T-helper 1 cell treated with Interleukin-12 subunit alpha and Interleukin-12 subunit beta and Interleukin-4 antibody, amounts not matched to agents 30 μg/mL and 1 μg/mL, for 36 hours (primary cell): ENCODE data around the gene NAA80.

Experiments used
- H3K27ac Mint-ChIP-seq: one replicate; pipeline ENCODE4 v1.8.0; 2021; ENCODE audit warnings: mild to moderate bottlenecking, mixed read lengths
- H3K27me3 Mint-ChIP-seq: one replicate; pipeline ENCODE4 v1.8.0; 2021; ENCODE audit warnings: low read depth, mixed read lengths
- H3K36me3 Mint-ChIP-seq: one replicate; pipeline ENCODE4 v1.8.0; 2021; ENCODE audit warnings: low read depth, mixed read lengths
- H3K4me1 Mint-ChIP-seq: one replicate; pipeline ENCODE4 v1.8.0; 2021; ENCODE audit warnings: low read depth, mixed read lengths
- H3K4me3 Mint-ChIP-seq: one replicate; pipeline ENCODE4 v1.8.0; 2021; ENCODE audit warnings: mild to moderate bottlenecking, moderate library complexity, mixed read lengths
- H3K9me3 Mint-ChIP-seq: one replicate; pipeline ENCODE4 v1.8.0; 2021; ENCODE audit warnings: mixed read lengths

Gene NAA80

DNA sequence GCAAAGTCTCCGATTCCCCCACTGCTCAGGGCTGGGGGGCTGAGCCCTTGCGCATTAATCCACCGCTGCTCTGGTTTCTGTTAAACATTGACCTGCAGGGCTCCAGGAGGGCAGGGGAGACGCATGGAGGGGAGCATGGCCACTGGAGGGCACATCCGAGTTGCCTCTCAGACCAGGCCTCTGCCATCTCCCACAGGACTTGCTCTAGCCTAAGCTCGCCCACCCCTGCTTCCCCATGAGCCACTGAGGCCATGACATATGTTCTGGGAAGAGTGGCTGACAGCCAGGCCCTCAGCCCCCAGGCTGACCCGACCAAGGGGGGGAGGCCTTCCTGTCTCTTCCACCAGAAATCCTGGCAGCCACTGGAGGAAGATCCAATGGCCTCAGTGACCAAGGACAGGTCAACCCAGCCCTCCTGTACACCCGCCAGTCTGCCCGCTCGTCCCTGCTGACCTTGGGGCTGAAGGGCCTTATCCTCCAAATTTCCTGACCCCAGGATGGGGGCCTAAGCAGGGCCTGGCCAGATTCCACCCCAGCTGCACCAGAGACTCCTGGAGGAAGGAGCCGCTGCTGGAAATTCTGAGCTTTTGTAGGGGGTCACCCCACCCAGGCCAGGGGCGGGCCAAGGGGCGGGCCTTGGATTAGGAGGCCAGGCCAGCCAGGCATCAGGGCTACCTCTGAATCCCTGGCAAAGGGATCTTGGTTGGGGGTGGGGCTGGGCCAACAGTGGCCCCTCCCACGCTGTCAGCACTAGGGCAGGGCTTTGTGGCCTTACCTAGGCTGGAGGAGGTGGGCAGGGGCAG lies 4.0 kb upstream of the NAA80 start, which contains the start of gene HYAL1:
Gene HYAL1, minus strand, starts transcription at position 562 of the 803 bp plus-strand sequence. CDS start 618 bp downstream, outside the sequence.
- no peaks in the 10 kb centered on the region for H3K27me3 Mint-ChIP-seq
- no peaks in the 10 kb centered on the region for H3K9me3 Mint-ChIP-seq
- peaks cover under 1% of the 10 kb centered on the region for H3K36me3 Mint-ChIP-seq
- H3K27ac Mint-ChIP-seq = no peak within 1 kb of the TSS
- H3K4me1 Mint-ChIP-seq = peaks cover 10% of the 10 kb centered on the region
- no peak within 1 kb of the TSS for H3K4me3 Mint-ChIP-seq

DNA sequence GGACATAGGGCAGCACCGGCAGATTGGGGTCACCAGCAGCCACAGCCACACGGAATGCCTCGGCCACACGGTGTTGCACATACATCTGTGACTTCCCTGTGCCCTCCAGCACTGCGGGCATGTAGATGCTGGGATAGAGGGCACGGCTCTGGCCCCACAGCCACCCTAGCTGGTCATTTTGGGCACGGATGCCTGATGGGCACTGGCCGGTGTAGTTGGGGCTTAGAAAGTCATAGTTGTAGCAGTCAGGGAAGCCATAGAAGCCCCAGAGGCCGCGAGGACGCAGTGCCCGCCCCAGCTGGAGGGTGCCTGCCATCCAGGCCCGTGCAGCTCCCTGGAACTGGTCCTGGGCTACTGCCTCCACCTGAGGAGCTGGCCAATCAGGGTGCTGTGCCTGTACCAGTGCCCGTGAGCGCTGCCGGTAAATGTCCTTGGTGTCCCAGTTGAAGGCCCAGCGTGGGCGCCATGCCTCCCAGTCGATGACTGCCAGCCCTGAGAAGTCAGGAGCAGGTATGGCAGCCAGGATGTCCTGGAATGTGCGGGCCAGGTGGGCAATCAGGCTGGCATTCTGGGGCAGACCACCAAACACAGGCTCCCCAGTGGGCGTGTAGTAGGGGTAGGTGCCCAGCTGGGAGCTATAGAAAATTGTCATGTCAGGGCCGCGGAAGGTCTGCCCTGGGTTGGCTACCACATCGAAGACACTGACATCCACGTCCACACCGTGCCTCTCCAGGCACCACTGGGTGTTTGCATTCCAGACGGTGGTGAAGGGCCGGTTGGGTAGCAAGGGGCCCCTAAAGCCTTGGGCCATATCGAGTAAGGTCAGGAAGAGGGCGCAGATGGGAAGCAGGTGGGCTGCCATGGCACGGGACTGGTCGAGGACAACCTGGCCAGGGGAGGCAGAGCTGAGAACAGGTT lies 3.1 kb upstream of the NAA80 start:
- H3K9me3 Mint-ChIP-seq = no peaks in the 10 kb centered on the region
- peaks cover 3% of the 10 kb centered on the region for H3K36me3 Mint-ChIP-seq
- no peak overlapping the region for H3K27ac Mint-ChIP-seq
- H3K4me3 Mint-ChIP-seq = no peak overlapping the region
- peaks cover 18% of the 10 kb centered on the region for H3K4me1 Mint-ChIP-seq
- no peaks in the 10 kb centered on the region for H3K27me3 Mint-ChIP-seq

DNA sequence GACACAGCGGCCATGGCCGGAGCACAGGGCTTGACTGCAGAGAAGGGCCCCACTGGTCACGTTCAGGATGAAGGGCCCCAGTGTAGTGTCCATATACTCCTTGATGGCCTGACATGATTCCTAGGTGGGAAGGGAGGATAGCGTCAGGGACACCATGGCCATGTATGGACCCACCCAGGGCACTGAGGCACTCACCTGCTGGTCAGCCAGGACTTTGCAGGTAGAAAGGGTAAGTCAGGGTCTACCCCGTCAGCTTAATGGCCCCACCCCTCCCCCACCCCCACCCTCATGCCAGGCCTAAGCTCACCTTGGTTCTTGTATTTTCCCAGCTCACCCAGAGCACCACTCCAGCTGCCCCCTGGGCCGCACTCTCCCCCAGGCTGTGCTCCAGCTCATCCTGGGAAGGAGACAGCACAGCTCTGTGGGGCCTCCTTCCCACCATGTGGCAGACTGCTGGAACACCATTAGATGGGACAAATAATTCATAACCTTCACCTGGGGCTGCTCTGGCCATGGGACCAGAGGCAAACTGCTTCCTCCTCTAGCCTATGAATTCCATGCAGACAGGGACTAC lies 1.6 kb upstream of the NAA80 start:
- H3K36me3 Mint-ChIP-seq = peaks cover 3% of the 10 kb centered on the region
- H3K27me3 Mint-ChIP-seq = no peaks in the 10 kb centered on the region
- H3K4me1 Mint-ChIP-seq = peaks cover 24% of the 10 kb centered on the region
- H3K27ac Mint-ChIP-seq = peak overlapping the region; percentile 95
- peak overlapping the region; percentile 96 for H3K4me3 Mint-ChIP-seq
- no peaks in the 10 kb centered on the region for H3K9me3 Mint-ChIP-seq

DNA sequence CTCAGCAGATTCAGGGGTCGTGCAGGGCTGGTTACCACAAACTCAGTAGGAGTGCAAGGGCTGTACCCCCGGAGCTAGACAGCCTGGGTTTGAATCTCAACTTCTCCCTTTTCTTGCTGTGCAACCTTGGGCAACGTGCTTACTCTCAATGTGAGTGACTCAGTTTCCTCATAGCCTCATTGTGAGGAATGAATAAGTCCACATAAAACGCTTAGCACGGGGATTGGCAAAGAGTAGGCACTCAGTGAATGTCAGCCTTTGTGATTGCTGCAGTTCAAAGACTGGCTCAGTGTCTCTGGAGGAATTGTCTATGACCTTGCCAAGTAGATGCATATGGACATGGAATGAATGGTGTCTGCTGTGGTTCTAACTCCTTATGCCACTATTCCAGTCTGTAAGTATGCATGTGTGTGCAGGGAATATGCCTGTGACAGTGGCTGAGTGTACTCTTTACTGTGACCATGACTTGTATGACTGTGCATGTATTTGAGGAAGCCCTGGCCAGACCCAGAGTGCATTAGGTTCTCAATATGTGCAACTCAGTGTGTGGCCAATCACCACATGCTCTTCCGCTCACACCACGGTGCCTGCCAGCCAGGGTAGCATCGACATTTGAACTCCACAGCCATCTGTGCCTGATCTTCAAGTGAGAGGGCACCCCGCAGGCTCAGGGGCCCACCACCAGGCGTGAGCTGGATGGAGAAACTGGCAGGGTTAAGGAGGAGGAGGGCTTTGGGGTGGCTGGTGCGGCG lies 900 bp upstream of the NAA80 start:
- H3K27me3 Mint-ChIP-seq = no peaks in the 10 kb centered on the region
- peak overlapping the region; percentile 95 for H3K27ac Mint-ChIP-seq
- H3K4me1 Mint-ChIP-seq = peaks cover 24% of the 10 kb centered on the region
- peaks cover 3% of the 10 kb centered on the region for H3K36me3 Mint-ChIP-seq
- no peaks in the 10 kb centered on the region for H3K9me3 Mint-ChIP-seq
- H3K4me3 Mint-ChIP-seq = peak overlapping the region; percentile 96

DNA sequence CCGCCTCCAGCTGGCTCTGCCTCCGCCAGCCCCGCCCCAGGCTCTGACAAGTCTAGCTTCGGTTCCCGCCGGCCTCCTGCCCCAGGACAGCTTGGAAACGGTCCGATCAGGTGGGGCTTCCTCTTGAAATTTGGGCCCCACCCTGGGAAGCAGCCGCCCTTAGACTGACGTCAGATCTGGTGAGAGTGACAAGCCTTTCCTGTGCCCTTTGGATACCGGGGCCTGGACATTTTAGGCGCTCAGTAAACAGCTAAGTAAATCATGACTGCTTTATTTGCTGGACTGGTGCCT lies 378 bp upstream of the NAA80 start:
- no peaks in the 10 kb centered on the region for H3K9me3 Mint-ChIP-seq
- H3K4me3 Mint-ChIP-seq = peak overlapping the region; percentile 96
- no peaks in the 10 kb centered on the region for H3K27me3 Mint-ChIP-seq
- H3K4me1 Mint-ChIP-seq = peaks cover 24% of the 10 kb centered on the region
- H3K36me3 Mint-ChIP-seq = peaks cover 3% of the 10 kb centered on the region
- H3K27ac Mint-ChIP-seq = peak overlapping the region; percentile 95

DNA sequence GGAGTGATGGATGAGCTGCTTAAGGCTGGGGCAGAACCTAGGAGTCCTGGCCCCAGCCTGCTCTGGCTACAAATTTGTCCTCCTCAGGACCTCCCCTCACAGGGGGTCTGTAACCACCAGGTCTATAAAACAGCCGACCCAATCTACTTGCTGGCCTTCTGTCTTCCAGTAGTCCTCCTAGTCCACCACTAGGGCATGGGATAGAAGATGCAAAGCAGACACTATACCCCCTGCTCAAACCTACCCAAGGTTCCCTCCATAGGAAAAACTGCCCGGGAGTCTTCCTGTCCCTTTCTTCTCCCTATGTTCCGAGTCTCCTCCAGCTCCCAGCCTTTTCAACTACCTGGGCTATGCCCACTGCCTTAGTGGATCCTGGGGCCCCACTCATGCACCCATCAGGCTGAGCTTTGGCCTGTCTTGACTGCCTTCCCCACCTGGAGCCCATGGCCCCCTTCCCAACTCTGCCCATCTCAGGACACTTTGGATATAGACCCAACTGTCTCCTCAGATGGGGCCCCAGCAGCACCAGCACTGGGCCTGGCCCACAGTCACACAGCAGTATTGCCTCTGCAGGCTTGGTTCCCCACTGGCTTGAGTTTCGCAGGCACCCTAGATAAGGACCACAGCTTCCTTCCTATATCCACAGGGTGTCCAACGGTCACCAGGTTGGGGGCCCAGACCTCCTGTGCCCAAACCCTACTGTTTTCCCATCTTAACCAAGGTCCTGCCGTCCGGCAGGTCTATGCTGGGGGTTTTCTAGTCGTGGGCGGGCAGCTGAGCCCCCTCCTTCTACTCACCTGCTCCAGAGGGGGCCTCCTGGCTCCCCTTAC lies 1.1 kb downstream of the NAA80 start:
- H3K36me3 Mint-ChIP-seq = peaks cover 3% of the 10 kb centered on the region
- peak overlapping the region; percentile 96 for H3K4me3 Mint-ChIP-seq
- H3K9me3 Mint-ChIP-seq = no peaks in the 10 kb centered on the region
- H3K4me1 Mint-ChIP-seq = peaks cover 26% of the 10 kb centered on the region
- peak overlapping the region; percentile 95 for H3K27ac Mint-ChIP-seq
- H3K27me3 Mint-ChIP-seq = no peaks in the 10 kb centered on the region

DNA sequence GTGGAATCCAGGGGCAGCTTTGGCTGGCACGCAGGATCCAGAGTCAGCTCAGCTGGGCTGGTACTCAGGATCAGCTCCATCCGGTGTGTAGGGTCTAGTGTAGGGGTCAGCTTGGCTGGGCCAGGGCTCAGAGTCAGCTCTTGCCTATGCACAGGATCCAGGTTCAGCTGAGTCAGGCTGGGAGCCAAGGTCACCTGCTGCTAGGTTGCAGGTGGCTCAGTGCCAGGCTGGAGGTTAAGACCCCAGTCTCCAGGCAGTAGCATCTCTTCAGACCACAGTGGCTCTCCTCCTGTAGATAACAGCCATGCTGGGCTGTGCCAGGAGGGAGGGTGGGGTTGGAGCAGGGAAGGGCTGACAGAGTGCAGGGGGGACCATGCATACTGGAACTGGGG lies 1.8 kb downstream of the NAA80 start:
- Mint-ChIP-seq H3K4me3 (peak overlapping the region; percentile 14), H3K27ac (no peak overlapping the region), H3K9me3 (no peaks in the 10 kb centered on the region), H3K4me1 (peaks cover 34% of the 10 kb centered on the region), H3K36me3 (peaks cover 3% of the 10 kb centered on the region), H3K27me3 (no peaks in the 10 kb centered on the region)

DNA sequence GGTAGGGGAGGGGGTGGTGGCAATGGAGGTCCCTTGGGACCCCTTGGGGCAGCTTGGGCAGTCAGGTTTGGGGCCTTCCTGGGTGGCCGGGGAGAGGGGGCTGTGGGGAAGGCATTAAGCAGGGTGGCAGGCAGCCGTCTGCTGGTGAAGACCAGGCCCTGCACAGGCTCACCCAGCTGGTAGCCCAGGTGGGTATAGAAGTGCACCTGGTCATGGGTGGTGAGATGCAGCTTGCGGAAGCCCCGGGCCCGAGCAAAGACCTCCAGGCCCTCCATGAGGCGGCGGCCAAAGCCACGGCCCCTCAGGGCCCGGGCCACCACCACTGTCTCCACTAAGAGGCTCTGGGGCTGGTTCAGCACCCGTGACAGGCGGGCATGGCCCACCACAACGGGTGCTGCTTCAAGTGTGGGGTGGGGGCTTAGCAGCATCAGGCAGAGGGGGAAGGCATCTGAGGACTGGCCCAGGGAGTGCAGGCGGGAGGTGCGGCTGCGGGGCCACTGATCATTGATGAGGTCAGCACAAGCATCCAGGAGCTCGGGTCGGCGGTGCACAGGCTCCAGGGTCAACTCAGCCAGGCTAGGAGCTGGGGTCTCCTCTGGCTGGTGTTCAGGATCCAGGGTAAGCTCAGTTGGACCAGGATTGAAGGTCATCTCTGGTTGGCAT lies 2.4 kb downstream of the NAA80 start:
- H3K4me3 Mint-ChIP-seq = no peak overlapping the region
- no peaks in the 10 kb centered on the region for H3K9me3 Mint-ChIP-seq
- H3K27me3 Mint-ChIP-seq = no peaks in the 10 kb centered on the region

DNA sequence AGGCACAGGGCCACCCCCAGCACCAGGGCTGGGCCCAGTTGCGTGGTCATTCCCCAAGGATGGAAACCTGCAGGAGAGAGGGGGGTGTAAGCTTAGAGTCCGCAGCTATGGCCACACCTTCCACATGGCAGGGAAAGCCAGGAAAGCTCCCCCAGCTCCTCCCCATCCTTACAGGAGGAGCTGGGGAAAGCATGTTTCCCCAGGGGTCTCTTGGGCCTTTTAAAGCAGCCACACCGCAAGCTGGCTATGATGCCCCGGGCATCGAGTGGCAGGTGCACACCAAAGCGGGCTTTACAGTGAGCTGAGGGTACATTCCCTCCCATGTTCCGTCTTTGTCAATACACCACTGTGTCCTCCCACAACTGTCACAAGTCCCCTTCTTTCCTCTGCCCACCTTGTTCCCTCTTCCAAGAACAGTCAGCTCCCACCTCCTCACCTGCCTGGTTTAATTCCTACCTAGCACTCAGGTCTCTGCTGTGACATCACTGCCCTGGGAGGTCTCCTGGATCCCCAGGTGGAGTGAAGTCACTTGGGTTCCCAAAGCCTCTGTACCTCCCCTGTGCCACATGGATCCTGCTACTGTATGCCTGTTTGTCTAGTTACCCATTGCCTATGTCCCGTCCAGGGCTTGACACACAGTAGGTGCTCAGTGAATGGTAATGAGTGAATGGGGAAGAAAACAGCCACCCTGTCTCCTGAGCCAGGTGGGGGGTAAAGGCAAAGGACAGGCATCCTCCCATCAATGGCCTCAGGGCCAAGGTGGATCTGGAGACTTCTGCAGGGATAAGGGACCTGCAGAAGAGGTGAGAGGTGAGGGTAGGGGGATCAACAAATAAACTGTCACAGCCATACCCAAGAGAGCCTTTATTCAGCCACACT lies 3.4 kb downstream of the NAA80 start:
- Mint-ChIP-seq H3K27me3 (no peaks in the 10 kb centered on the region), H3K4me1 (peaks cover 39% of the 10 kb centered on the region), H3K27ac (no peak overlapping the region), H3K9me3 (no peaks in the 10 kb centered on the region), H3K36me3 (peaks cover 6% of the 10 kb centered on the region), H3K4me3 (no peak overlapping the region)

More for the DNA sequence above, 2.4 kb downstream of the NAA80 start:
- H3K27ac Mint-ChIP-seq = no peak overlapping the region
- H3K36me3 Mint-ChIP-seq = peaks cover 3% of the 10 kb centered on the region
- peaks cover 35% of the 10 kb centered on the region for H3K4me1 Mint-ChIP-seq

DNA sequence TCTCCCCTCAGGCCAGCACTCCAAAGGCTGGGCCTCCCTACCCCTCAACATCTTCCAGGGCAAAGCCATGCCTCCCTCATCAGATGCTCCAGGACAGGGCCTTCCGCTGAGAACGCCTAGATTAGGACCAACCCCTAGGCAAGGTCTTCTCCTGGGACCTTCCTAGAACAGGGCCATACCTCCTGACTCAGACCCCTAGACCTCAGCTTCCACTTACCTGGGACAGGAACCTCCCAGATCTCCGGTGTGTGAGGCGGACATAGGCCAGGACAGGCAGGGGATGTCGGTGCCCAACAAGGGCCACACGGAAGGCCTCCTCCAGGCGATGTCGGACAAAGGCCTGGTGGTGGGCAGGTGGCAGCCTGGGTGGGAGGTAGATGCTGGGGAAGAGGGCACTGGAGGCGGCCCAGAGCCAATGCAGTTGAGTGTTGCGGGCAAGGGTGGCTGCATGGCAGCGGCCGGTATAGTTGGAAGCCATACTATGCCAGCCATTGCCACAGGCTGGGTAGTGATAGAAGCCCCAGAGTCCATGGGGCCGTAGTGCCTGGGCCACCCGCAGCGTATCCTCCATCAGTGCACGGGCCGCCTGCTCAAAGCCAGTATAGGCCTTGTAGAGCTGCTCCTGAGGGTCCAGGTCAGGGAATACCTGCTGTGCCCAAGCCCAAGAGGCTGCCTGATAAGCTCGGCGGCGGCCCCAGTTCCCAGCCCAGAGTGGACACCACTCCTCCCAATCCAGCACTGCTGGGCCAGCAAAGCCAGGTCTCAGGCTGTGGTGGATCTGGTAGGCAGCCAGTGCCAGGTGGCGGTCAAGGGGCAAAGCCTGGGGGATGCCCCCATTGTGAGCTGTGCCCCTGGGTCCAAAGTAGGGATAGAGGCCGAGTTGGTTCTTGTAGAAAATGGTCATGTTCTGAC lies 4.5 kb downstream of the NAA80 start:
- Mint-ChIP-seq H3K27me3 (no peaks in the 10 kb centered on the region), H3K9me3 (no peaks in the 10 kb centered on the region), H3K36me3 (peaks cover 6% of the 10 kb centered on the region), H3K4me3 (no peak overlapping the region), H3K4me1 (peaks cover 31% of the 10 kb centered on the region), H3K27ac (no peak overlapping the region)

DNA sequence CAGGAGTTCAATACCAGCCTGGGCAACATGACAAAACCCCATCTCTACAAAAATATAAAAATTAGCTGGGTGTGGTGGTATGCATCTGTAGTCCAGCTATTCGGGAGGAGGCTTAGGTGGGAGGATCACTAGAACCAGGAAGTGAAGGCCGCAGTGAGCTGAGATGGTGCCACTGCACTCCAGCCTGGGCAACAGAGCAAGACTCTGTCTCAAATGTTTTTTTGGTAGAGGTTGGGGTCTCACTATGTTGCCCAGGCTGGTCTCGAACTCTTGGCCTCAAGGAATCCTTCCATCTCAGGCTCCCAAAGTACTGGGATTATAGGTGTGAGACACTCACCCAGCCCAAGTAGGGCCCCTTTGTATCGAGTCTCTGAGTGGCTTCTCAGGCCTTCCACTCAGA lies 5.1 kb downstream of the NAA80 start:
- Mint-ChIP-seq H3K9me3 (no peaks in the 10 kb centered on the region), H3K36me3 (peaks cover 6% of the 10 kb centered on the region), H3K4me3 (no peak overlapping the region), H3K27ac (no peak overlapping the region), H3K4me1 (peaks cover 31% of the 10 kb centered on the region), H3K27me3 (no peaks in the 10 kb centered on the region)
